GM10266 (cell line): ENCODE data around the gene DLGAP1.

Experiments
- DNase-seq: peaks from one replicate; pipeline ENCODE4 v3.0.0; 2012; ENCODE audit errors: extremely low spot score
- CTCF ChIP-seq: IDR thresholded peaks from 2 replicates; pipeline ENCODE4 v1.5.1; 2012; ENCODE audit warnings: mild to moderate bottlenecking, low read depth; ENCODE audit not compliant: control insufficient read depth, insufficient read depth; ENCODE audit errors: missing control alignments

Gene DLGAP1

GRCh38 chr18:3722649-3723433 is 732.3 kb downstream of the DLGAP1 start:
- no peak for TF ChIP-seq CTCF
- DNase-seq = no peak

- TF ChIP-seq CTCF = no peak
- DNase-seq = no peak
Observed at GRCh38 chr18:3721771-3722648, 733.1 kb downstream of the DLGAP1 start.

GRCh38 chr18:3720818-3721545 is 734.1 kb downstream of the DLGAP1 start:
- DNase-seq = no peak
- TF ChIP-seq CTCF = no peak

GRCh38 chr18:3720159-3720558 is 734.9 kb downstream of the DLGAP1 start:
- TF ChIP-seq CTCF = no peak
- DNase-seq = no peak

GRCh38 chr18:3717376-3718025 is 737.6 kb downstream of the DLGAP1 start:
- DNase-seq = no peak
- no peak for TF ChIP-seq CTCF

GRCh38 chr18:3716116-3716660 is 738.9 kb downstream of the DLGAP1 start:
- no peak for DNase-seq
- TF ChIP-seq CTCF = no peak
